ENCODE results near the gene SNRPF. TPM values are rescaled to one million over a fixed set of nuclear protein-coding genes. Genes with fewer than 3 reads are reported as not detected.

The SNRPF gene
- total RNA-seq, 1 donor from 2014 or later: 38.5 TPM

Other genes starting within 250 kb of the SNRPF start
- gene NTN4, start 68.2 kb upstream of the SNRPF start, total RNA-seq: not detected in 2 replicates
- 0.12 and 0.32 TPM in 2 replicates for gene CCDC38, start 83.7 kb downstream of the SNRPF start, total RNA-seq
- 0.10 and 1.8 TPM in 2 replicates for gene AMDHD1, start 84.4 kb downstream of the SNRPF start, total RNA-seq
- 1.0 and 1.5 TPM in 2 replicates for gene HAL, start 137.4 kb downstream of the SNRPF start, total RNA-seq
- gene LTA4H, start 176.6 kb downstream of the SNRPF start, total RNA-seq: 47.3 and 50.1 TPM in 2 replicates